HCT116 (cell line): ENCODE measurements around the gene RRBP1.

ENCODE experiments used
- CTCF ChIP-seq, 3 experiments: fragments of 200-600 bp in 1 of 3; sonication (generic) in 1 of 3; IDR thresholded peaks in 2 of 3; conservative IDR thresholded peaks in 1 of 3; 2 replicates each; pipeline ENCODE4 v1.5.1; 2012 to 2017; ENCODE audit warnings: low read depth in 2 of 3, low read length in 2 of 3, antibody characterized with exemption in 1 of 3, borderline replicate concordance in 1 of 3, control low read depth in 1 of 3, mild to moderate bottlenecking in 1 of 3, mixed read lengths in 1 of 3, mixed run types in 1 of 3, moderate library complexity in 1 of 3; ENCODE audit not compliant: insufficient read depth in 1 of 3
- MAX ChIP-seq: IDR thresholded peaks from 2 replicates; pipeline ENCODE4 v1.6.1; 2012

DNA sequence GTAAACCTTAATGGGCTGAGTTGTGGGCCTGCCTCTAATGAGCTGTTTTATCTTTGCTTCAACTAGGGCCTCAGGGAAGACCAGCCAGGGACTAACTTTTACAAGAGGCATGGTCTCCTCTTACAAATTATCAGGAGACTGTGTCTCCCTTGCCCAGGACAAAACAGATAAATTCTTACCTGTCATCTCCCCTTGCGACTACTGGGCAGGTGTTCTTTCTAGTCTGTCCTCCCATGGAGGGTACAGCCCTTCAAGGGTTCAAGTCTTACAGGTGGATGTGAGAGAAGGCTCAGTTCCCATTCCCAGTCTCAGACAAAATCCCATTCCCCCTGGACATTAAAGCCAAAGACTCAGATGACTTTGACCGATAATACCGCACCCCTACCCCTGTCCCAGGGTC, 13.6 kb downstream of the RRBP1 start:
- no peak for TF ChIP-seq MAX
- no peak for TF ChIP-seq CTCF (IDR thresholded peaks at IDR 0.05 in 2 of 3, conservative IDR thresholded peaks at IDR 0.05 in 1 of 3; ENCODE audit: borderline replicate concordance in 1 of 3, insufficient read depth in 1 of 3, low read depth in 2 of 3, low read length in 2 of 3)
